GM12878 (cell line): ENCODE results near the gene RAB37. TPM values are rescaled to one million over a fixed set of nuclear protein-coding genes. Genes with fewer than 3 reads are reported as not detected.

Experiments
- ATAC-seq: fragments of 200-7000 bp; cut with Tn5 transposase; 3 replicates; pipeline ENCODE4 v1.9.1; 2020; ENCODE audit warnings: mild to moderate bottlenecking, moderate library complexity
- BruUV-seq: library from RNA; stranded (reverse); fragments of 400-500 nt; replicated peaks from 2 replicates; lab custom pipeline; 2021; lab: Mats Ljungman, UMichigan
- CTCF ChIA-PET: fragments of 300-600 bp; sonication (Branson Sonifier 250); formaldehyde crosslinking; extraction: SDS; loops from one replicate; lab custom pipeline; 2021; ENCODE audit warnings: inconsistent platforms; lab: Yijun Ruan, JAX
- POLR2A ChIA-PET: fragments of 350-600 bp; formaldehyde crosslinking; extraction: SDS; loops from one replicate; lab custom pipeline; 2021; ENCODE audit warnings: inconsistent platforms; lab: Charles Lee
- RAD21 ChIA-PET: fragments of 300-600 bp; sonication (Branson Sonifier 250); formaldehyde crosslinking; loops from one replicate; lab custom pipeline; 2023; ENCODE audit warnings: antibody characterized with exemption; ENCODE audit not compliant: unreplicated experiment; lab: Charles Lee
- SMC1A ChIA-PET: fragments of 300-600 bp; sonication (Branson Sonifier 250); formaldehyde crosslinking; loops from one replicate; lab custom pipeline; 2023; ENCODE audit not compliant: unreplicated experiment, uncharacterized antibody; lab: Charles Lee
- DNase-seq: peaks from one replicate; pipeline ENCODE4 v3.0.0-alpha.2; 2011; ENCODE audit warnings: low read depth, low spot score
- FAIRE-seq: peaks from 3 replicates; lab custom pipeline; 2011; peaks lifted over from hg19 to GRCh38; lab: Jason Lieb, UNC
- H2AFZ ChIP-seq: 2 replicates; pipeline ENCODE4 v1.6.0; 2011; ENCODE audit warnings: low read depth, low read length, control low read depth; ENCODE audit not compliant: control insufficient read depth
- H3K27ac ChIP-seq: 2 replicates; pipeline ENCODE4 v1.5.1; 2011; ENCODE audit warnings: control low read depth; ENCODE audit not compliant: control insufficient read depth, insufficient read depth
- H3K27me3 ChIP-seq, 2 experiments: replicated peaks in 1 of 2; 2 replicates each; pipeline versions ENCODE4 v1.6.0 to v1.6.1; 2011; ENCODE audit warnings: low read length in 1 of 2; ENCODE audit not compliant: control insufficient read depth in 2 of 2, insufficient read depth in 2 of 2
- H3K36me3 ChIP-seq, 2 experiments: 2 replicates each; pipeline ENCODE4 v1.5.1; 2011; ENCODE audit warnings: low read length in 1 of 2; ENCODE audit not compliant: control insufficient read depth in 2 of 2, insufficient read depth in 2 of 2
- H3K4me1 ChIP-seq: 2 replicates; pipeline ENCODE4 v1.6.1; 2011; ENCODE audit warnings: mild to moderate bottlenecking, low read length, moderate library complexity, mixed read lengths; ENCODE audit not compliant: control insufficient read depth, insufficient read depth
- H3K4me2 ChIP-seq: 2 replicates; pipeline ENCODE4 v1.6.0; 2011; ENCODE audit warnings: control low read depth; ENCODE audit not compliant: control insufficient read depth, insufficient read depth
- H3K4me3 ChIP-seq: fragments of 200-600 bp; sonication (generic); 2 replicates; pipeline ENCODE4 v1.5.1; 2016
- H3K79me2 ChIP-seq: 2 replicates; pipeline ENCODE4 v1.6.0; 2011; ENCODE audit warnings: low read length; ENCODE audit not compliant: control insufficient read depth, insufficient read depth
- H3K9ac ChIP-seq: 2 replicates; pipeline ENCODE4 v1.8.0; 2011; ENCODE audit warnings: low read length, control low read depth, mixed read lengths; ENCODE audit not compliant: control insufficient read depth, insufficient read depth
- H3K9me3 ChIP-seq: replicated peaks from 3 replicates; pipeline ENCODE4 v1.5.1; 2011; ENCODE audit warnings: mild to moderate bottlenecking, low read length; ENCODE audit not compliant: control insufficient read depth, insufficient read depth
- H4K20me1 ChIP-seq: 2 replicates; pipeline ENCODE4 v1.6.0; 2011; ENCODE audit not compliant: control insufficient read depth, insufficient read depth
- BCL3 ChIP-seq: IDR thresholded peaks from 2 replicates; pipeline ENCODE4 v1.6.1; 2011; ENCODE audit warnings: borderline replicate concordance, low read depth, mild to moderate bottlenecking, moderate library complexity, low read length; ENCODE audit not compliant: insufficient read depth, poor library complexity, severe bottlenecking
- CHD2 ChIP-seq: IDR thresholded peaks from 2 replicates; pipeline ENCODE4 v1.6.1; 2011; ENCODE audit warnings: low read depth, low read length, improper control_type of control experiment, borderline replicate concordance
- EED ChIP-seq: sonication (generic); IDR thresholded peaks from 2 replicates; pipeline ENCODE4 v1.6.1; 2016; ENCODE audit warnings: antibody characterized with exemption, low read depth
- FOXM1 ChIP-seq: IDR thresholded peaks from 2 replicates; pipeline ENCODE4 v1.6.1; 2012; ENCODE audit warnings: low read depth, mild to moderate bottlenecking, inconsistent platforms, low read length, moderate library complexity
- MEF2B ChIP-seq: fragments of 450-650 bp; IDR thresholded peaks from 2 replicates; pipeline ENCODE4 v1.6.1; 2018; ENCODE audit warnings: mild to moderate bottlenecking, moderate library complexity; ENCODE audit not compliant: partially characterized antibody, poor library complexity, severe bottlenecking
- NFIC ChIP-seq: IDR thresholded peaks from 2 replicates; pipeline ENCODE4 v1.6.1; 2012; ENCODE audit warnings: low read depth, mild to moderate bottlenecking, inconsistent platforms, low read length, moderate library complexity
- POU2F2 ChIP-seq: IDR thresholded peaks from 3 replicates; pipeline ENCODE4 v1.6.1; 2011; ENCODE audit warnings: low read depth, mild to moderate bottlenecking, low read length, borderline replicate concordance
- RELB ChIP-seq: fragments of 450-650 bp; IDR thresholded peaks from 2 replicates; pipeline ENCODE4 v1.6.1; 2017; ENCODE audit warnings: low read depth, mild to moderate bottlenecking, moderate library complexity
- SIX5 ChIP-seq: IDR thresholded peaks from 2 replicates; pipeline ENCODE4 v1.6.1; 2011; ENCODE audit warnings: mild to moderate bottlenecking, low read depth, low read length, moderate library complexity; ENCODE audit not compliant: severe bottlenecking
- SMAD1 ChIP-seq: fragments of 450-650 bp; IDR thresholded peaks from 2 replicates; pipeline ENCODE4 v1.6.1; 2018; ENCODE audit warnings: mild to moderate bottlenecking, low read depth; ENCODE audit not compliant: partially characterized antibody
- SMARCA5 ChIP-seq: fragments of 450-650 bp; IDR thresholded peaks from 2 replicates; pipeline ENCODE4 v1.6.1; 2017; ENCODE audit warnings: mild to moderate bottlenecking
- SP1 ChIP-seq: IDR thresholded peaks from one replicate; pipeline ENCODE4 v1.6.1; 2011; ENCODE audit warnings: low read depth, low read length
- WGBS: methylation state at CpG from one replicate; pipeline ENCODE4 v1.1.6; 2016; ENCODE audit warnings: low lambda C conversion rate; ENCODE audit not compliant: insufficient replicate concordance, insufficient coverage; ENCODE audit errors: missing lambda C conversion rate; 5-methylcytosine and 5-hydroxymethylcytosine counted together
- in situ Hi-C: fragments of 300-500 bp; cut with MboI; formaldehyde crosslinking; loops from 9 replicates; pipeline ENCODE4 v1.14.3; 2018; ENCODE audit warnings: mixed read lengths
- intact Hi-C: fragments of 100-400 bp; cut with micrococcal nuclease; formaldehyde crosslinking; loops from one replicate; pipeline ENCODE4 v1.14.2; 2022; ENCODE audit not compliant: unreplicated experiment
- polyA plus RNA-seq, 11 experiments: library from polyadenylated mRNA; depleted of rRNA in 4 of 11; unstranded in 6 of 11; stranded (reverse) in 5 of 11; fragments of >200 nt; fragmentation: Nextera tagmentation in 4 of 11; fragmentation: Illumina TruSeq in 1 of 11; extraction: Ambion mirVana in 4 of 11; extraction: Trizol in 1 of 11; gene quantifications; 1 replicate in 1 of 11; 2 replicates in 10 of 11; pipeline versions ENCODE4 v1.2.1 to v1.2.3, GENCODE V29; 2011 to 2016; ENCODE audit warnings: inconsistent platforms in 2 of 11, missing spikeins in 2 of 11, low read depth in 1 of 11
- total RNA-seq, 4 experiments: library from RNA; depleted of rRNA in 3 of 4; stranded (reverse); fragments of >200 nt in 3 of 4; fragmentation: Illumina TruSeq in 1 of 4; extraction: Trizol in 1 of 4; gene quantifications; 2 replicates each; pipeline versions ENCODE4 v1.2.1 to v1.2.3, GENCODE V29; 2013 to 2021

RAB37 gene
- total and polyA plus RNA-seq, 10 of the 15 experiments (the other 5 are each of a cell fraction or from before 2014, with no cell fraction given), result 0.48 to 5.6 (median 1.7) TPM

- in situ Hi-C loops (no loop called here), intact Hi-C loops (no loop called here)
- no peak overlapping the region for H3K27ac ChIP-seq
- ChIA-PET CTCF (interaction anchor here (0.6 to 1.3 kb wide), 2 partner anchors 28 to 495 kb away, joined by 3 to 5 read pairs; no protein-coding TSS in a partner anchor), POLR2A (no interaction called here), SMC1A (no interaction called here), RAD21 (no interaction called here)
- FAIRE-seq (no peak), DNase-seq (no peak), ATAC-seq (no peak)
- H3K79me2 ChIP-seq, result no peaks in the 10 kb centered on the region
- H3K4me1 ChIP-seq, result no peaks in the 10 kb centered on the region
- BruUV-seq, result no TSS peak
- no peak overlapping the region for H2AFZ ChIP-seq
- H3K9me3 ChIP-seq, result no peaks in the 10 kb centered on the region
- H3K36me3 ChIP-seq, result peaks cover 10 to 25% of the 10 kb centered on the region in 2 experiments; a peak in 3 of 4 replicates
- 96% methylated on average over 2 of the region's 2 CpGs for WGBS
- no peaks in the 10 kb centered on the region for H3K27me3 ChIP-seq
- H3K4me2 ChIP-seq, result no peak overlapping the region
- no peak overlapping the region for H3K4me3 ChIP-seq
- no peak overlapping the region for H3K9ac ChIP-seq
- no peak for TF ChIP-seq SIX5
- no peak for TF ChIP-seq FOXM1
- TF ChIP-seq CHD2, result no peak
- TF ChIP-seq MEF2B, result no peak
- no peak for TF ChIP-seq POU2F2
- TF ChIP-seq EED, result no peak
- TF ChIP-seq NFIC, result no peak
- TF ChIP-seq SMAD1, result no peak
- TF ChIP-seq RELB, result no peak
- TF ChIP-seq SP1, result no peak
- TF ChIP-seq SMARCA5, result no peak
- TF ChIP-seq BCL3, result no peak
- H4K20me1 ChIP-seq, result no peaks in the 10 kb centered on the region
Observed at GRCh38 chr17:74766413-74766812, 29.4 kb downstream of the RAB37 start.
